K562 (cell line): ENCODE data around the gene EML6. TPM values are rescaled to one million over a fixed set of nuclear protein-coding genes. Genes with fewer than 3 reads are reported as not detected.
A peak's percentile ranks its signal among the peaks of the same experiment; 100 is the strongest.

Source experiments
- ATAC-seq: fragments of 200-7000 bp; cut with Tn5 transposase; 3 replicates; pipeline ENCODE4 v1.9.1; 2020; ENCODE audit warnings: moderate library complexity
- BruUV-seq: library from RNA; stranded (reverse); fragments of 400-500 nt; replicated peaks from 2 replicates; lab custom pipeline; 2021; lab: Mats Ljungman, UMichigan
- CTCF ChIA-PET: fragments of 300-600 bp; formaldehyde crosslinking; extraction: SDS; loops from one replicate; lab custom pipeline; 2021; ENCODE audit warnings: low intra/inter-chr PET ratio; lab: Yijun Ruan, JAX
- POLR2A ChIA-PET: fragments of 300-600, 350-650 bp; sonication (Branson Sonifier 250); formaldehyde crosslinking; extraction: SDS; loops from one replicate; lab custom pipeline; 2021; ENCODE audit warnings: antibody characterized with exemption, inconsistent platforms; lab: Yijun Ruan, JAX
- DNase-seq, 4 experiments: peaks; one replicate each; pipeline versions ENCODE4 v3.0.0 to v3.0.0-alpha.2; 2011 to 2018; ENCODE audit warnings: low spot score in 3 of 4, mixed read lengths in 3 of 4; ENCODE audit errors: extremely low read depth in 1 of 4
- FAIRE-seq: peaks from 2 replicates; lab custom pipeline; 2011; peaks lifted over from hg19 to GRCh38; lab: Jason Lieb, UNC
- H2AFZ ChIP-seq: 2 replicates; pipeline ENCODE4 v1.6.0; 2011; ENCODE audit warnings: low read depth, low read length, control low read depth, inconsistent platforms
- H3K27ac ChIP-seq: fragments of 200-600 bp; 3 replicates; pipeline ENCODE4 v1.8.0; 2011; ENCODE audit warnings: low read depth, mild to moderate bottlenecking, control low read depth, inconsistent platforms, low read length, moderate library complexity, mixed read lengths; ENCODE audit errors: extremely low read depth
- H3K27me3 ChIP-seq, 2 experiments: fragments of 300-600 bp in 1 of 2; 2 replicates in 1 of 2; 3 replicates in 1 of 2; pipeline versions ENCODE4 v1.6.0 to v1.8.0; 2011; ENCODE audit warnings: inconsistent platforms in 2 of 2, low read length in 2 of 2, mild to moderate bottlenecking in 1 of 2, mixed read lengths in 1 of 2, moderate library complexity in 1 of 2; ENCODE audit not compliant: control insufficient read depth in 2 of 2, insufficient read depth in 2 of 2
- H3K36me3 ChIP-seq: fragments of 300-600 bp; 3 replicates; pipeline ENCODE4 v1.8.0; 2011; ENCODE audit warnings: mild to moderate bottlenecking, low read length, inconsistent platforms; ENCODE audit not compliant: control insufficient read depth, insufficient read depth
- H3K4me1 ChIP-seq, 2 experiments: fragments of 200-600 bp in 1 of 2; replicated peaks in 1 of 2; 2 replicates in 1 of 2; 3 replicates in 1 of 2; pipeline versions ENCODE4 v1.5.1 to v1.8.0; 2011; ENCODE audit warnings: inconsistent platforms in 2 of 2, low read length in 2 of 2, mild to moderate bottlenecking in 1 of 2, mixed read lengths in 1 of 2, moderate library complexity in 1 of 2; ENCODE audit not compliant: control insufficient read depth in 2 of 2, insufficient read depth in 2 of 2
- H3K4me2 ChIP-seq: 2 replicates; pipeline ENCODE4 v1.6.1; 2011; ENCODE audit warnings: low read length, control low read depth, inconsistent platforms, mixed read lengths; ENCODE audit not compliant: insufficient read depth
- H3K4me3 ChIP-seq: fragments of 200-600 bp; sonication (generic), shearing (Covaris generic); 2 replicates; pipeline ENCODE4 v1.5.1; 2016; ENCODE audit warnings: control low read depth, inconsistent platforms
- H3K79me2 ChIP-seq: fragments of 200-600 bp; 3 replicates; pipeline ENCODE4 v1.8.0; 2011; ENCODE audit warnings: low read length, inconsistent platforms; ENCODE audit not compliant: control insufficient read depth, insufficient read depth
- H3K9ac ChIP-seq, 2 experiments: 2 replicates each; pipeline versions ENCODE4 v1.6.0 to v1.6.1; 2011; ENCODE audit warnings: low read depth in 2 of 2, low read length in 2 of 2, control low read depth in 1 of 2, inconsistent platforms in 1 of 2, mild to moderate bottlenecking in 1 of 2, mixed read lengths in 1 of 2; ENCODE audit not compliant: insufficient read depth in 1 of 2
- H3K9me1 ChIP-seq: one replicate; pipeline ENCODE4 v1.6.0; 2011; ENCODE audit warnings: inconsistent platforms, mild to moderate bottlenecking, low read length, moderate library complexity; ENCODE audit not compliant: control insufficient read depth, insufficient read depth
- H3K9me3 ChIP-seq: replicated peaks from 2 replicates; pipeline ENCODE4 v1.5.1; 2011; ENCODE audit warnings: low read depth, low read length, inconsistent platforms; ENCODE audit not compliant: control insufficient read depth, insufficient read depth
- H4K20me1 ChIP-seq: replicated peaks from 2 replicates; pipeline ENCODE4 v1.6.1; 2011; ENCODE audit warnings: low read length, inconsistent platforms, mixed read lengths; ENCODE audit not compliant: control insufficient read depth, insufficient read depth
- DNMT1 ChIP-seq: fragments of 450-650 bp; IDR thresholded peaks from 2 replicates; pipeline ENCODE4 v1.6.1; 2016; ENCODE audit warnings: antibody characterized with exemption, mild to moderate bottlenecking
- WGBS: fragments of 100-300 bp; shearing (Covaris generic); methylation state at CpG from one replicate; pipeline ENCODE4 v1.1.6; 2016; ENCODE audit warnings: low coverage, mixed read lengths; ENCODE audit not compliant: insufficient coverage; ENCODE audit errors: missing lambda C conversion rate; 5-methylcytosine and 5-hydroxymethylcytosine counted together
- in situ Hi-C: fragments of 300-500 bp; cut with MboI; formaldehyde crosslinking; loops from 4 replicates; pipeline ENCODE4 v1.15.0; 2018; ENCODE audit warnings: inconsistent platforms, mixed read lengths
- intact Hi-C: fragments of 100-400 bp; cut with micrococcal nuclease; formaldehyde crosslinking; loops from 2 replicates; pipeline ENCODE4 v1.14.2; 2022
- polyA plus RNA-seq, 8 experiments: library from polyadenylated mRNA; depleted of rRNA in 4 of 8; stranded (reverse) in 5 of 8; unstranded in 3 of 8; fragments of >200 nt; fragmentation: Nextera tagmentation in 2 of 8; fragmentation: Illumina TruSeq in 1 of 8; extraction: Ambion mirVana in 2 of 8; extraction: Trizol in 1 of 8; gene quantifications; 2 replicates each; pipeline versions ENCODE4 v1.2.1 to v1.2.3, GENCODE V29; 2011 to 2014; ENCODE audit warnings: inconsistent platforms in 1 of 8, missing spikeins in 1 of 8
- total RNA-seq, 7 experiments: library from RNA; depleted of rRNA in 6 of 7; stranded (reverse); fragments of >200 nt in 6 of 7; fragmentation: Illumina TruSeq in 2 of 7; extraction: Trizol in 2 of 7; gene quantifications; 2 replicates each; pipeline versions ENCODE4 v1.2.1 to v1.2.3, GENCODE V29; 2011 to 2021; ENCODE audit warnings: low replicate concordance in 1 of 7
- TF ChIP-seq, protein P1 (sequence below): sonication (generic); formaldehyde crosslinking; IDR thresholded peaks from 2 replicates; pipeline ENCODE4 v1.8.1; 2023; ENCODE audit warnings: mild to moderate bottlenecking, missing genetic modification reagents
- TF ChIP-seq, protein P2 (sequence below): fragments of 450-650 bp; IDR thresholded peaks from 2 replicates; pipeline ENCODE4 v1.6.1; 2018; ENCODE audit not compliant: partially characterized antibody

Gene EML6
- total and polyA plus RNA-seq, 9 of the 15 experiments (the other 6 are each of a cell fraction or from before 2014, with no cell fraction given): 0.07 to 0.56 (median 0.25) TPM

- FAIRE-seq (no peak), DNase-seq (no peak), ATAC-seq (peak; percentile 39; the same call in 2 of the 3 replicates)
- Histone ChIP-seq H3K4me3 (no peak overlapping the region), H3K9me3 (no peaks in the 10 kb centered on the region), H4K20me1 (no peaks in the 10 kb centered on the region), H3K9me1 (no peaks in the 10 kb centered on the region), H3K4me1 (peaks cover 4 to 5% of the 10 kb centered on the region in 2 experiments; a peak in 3 of 5 replicates), H3K4me2 (no peak overlapping the region), H3K79me2 (no peaks in the 10 kb centered on the region), H3K36me3 (no peaks in the 10 kb centered on the region), H3K27me3 (peaks cover 2 to 16% of the 10 kb centered on the region in 2 experiments; a peak in 4 of 5 replicates), H3K27ac (no peak overlapping the region), H2AFZ (peak overlapping the region; percentile 15), H3K9ac (no peak overlapping the region)
- TF ChIP-seq, protein P1, sequence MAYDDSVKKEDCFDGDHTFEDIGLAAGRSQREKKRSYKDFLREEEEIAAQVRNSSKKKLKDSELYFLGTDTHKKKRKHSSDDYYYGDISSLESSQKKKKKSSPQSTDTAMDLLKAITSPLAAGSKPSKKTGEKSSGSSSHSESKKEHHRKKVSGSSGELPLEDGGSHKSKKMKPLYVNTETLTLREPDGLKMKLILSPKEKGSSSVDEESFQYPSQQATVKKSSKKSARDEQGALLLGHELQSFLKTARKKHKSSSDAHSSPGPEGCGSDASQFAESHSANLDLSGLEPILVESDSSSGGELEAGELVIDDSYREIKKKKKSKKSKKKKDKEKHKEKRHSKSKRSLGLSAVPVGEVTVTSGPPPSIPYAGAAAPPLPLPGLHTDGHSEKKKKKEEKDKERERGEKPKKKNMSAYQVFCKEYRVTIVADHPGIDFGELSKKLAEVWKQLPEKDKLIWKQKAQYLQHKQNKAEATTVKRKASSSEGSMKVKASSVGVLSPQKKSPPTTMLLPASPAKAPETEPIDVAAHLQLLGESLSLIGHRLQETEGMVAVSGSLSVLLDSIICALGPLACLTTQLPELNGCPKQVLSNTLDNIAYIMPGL (CRISPR knock-in tag): no peak
- TF ChIP-seq, protein P2, sequence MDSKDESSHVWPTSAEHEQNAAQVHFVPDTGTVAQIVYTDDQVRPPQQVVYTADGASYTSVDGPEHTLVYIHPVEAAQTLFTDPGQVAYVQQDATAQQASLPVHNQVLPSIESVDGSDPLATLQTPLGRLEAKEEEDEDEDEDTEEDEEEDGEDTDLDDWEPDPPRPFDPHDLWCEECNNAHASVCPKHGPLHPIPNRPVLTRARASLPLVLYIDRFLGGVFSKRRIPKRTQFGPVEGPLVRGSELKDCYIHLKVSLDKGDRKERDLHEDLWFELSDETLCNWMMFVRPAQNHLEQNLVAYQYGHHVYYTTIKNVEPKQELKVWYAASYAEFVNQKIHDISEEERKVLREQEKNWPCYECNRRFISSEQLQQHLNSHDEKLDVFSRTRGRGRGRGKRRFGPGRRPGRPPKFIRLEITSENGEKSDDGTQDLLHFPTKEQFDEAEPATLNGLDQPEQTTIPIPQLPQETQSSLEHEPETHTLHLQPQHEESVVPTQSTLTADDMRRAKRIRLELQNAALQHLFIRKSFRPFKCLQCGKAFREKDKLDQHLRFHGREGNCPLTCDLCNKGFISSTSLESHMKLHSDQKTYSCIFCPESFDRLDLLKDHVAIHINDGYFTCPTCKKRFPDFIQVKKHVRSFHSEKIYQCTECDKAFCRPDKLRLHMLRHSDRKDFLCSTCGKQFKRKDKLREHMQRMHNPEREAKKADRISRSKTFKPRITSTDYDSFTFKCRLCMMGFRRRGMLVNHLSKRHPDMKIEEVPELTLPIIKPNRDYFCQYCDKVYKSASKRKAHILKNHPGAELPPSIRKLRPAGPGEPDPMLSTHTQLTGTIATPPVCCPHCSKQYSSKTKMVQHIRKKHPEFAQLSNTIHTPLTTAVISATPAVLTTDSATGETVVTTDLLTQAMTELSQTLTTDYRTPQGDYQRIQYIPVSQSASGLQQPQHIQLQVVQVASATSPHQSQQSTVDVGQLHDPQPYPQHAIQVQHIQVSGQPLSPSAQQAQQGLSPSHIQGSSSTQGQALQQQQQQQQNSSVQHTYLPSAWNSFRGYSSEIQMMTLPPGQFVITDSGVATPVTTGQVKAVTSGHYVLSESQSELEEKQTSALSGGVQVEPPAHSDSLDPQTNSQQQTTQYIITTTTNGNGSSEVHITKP: peak; percentile 19
- no peak for TF ChIP-seq DNMT1
- BruUV-seq: no TSS peak
- intact Hi-C loops: no loop called here
- ChIA-PET CTCF (no interaction called here), POLR2A (interaction anchor here (1.0 to 1.1 kb wide), 2 partner anchors 10 to 12 kb away, joined by 3 to 5 read pairs; no protein-coding TSS in a partner anchor)
- WGBS: 10% methylated on average over 6 of the region's 8 CpGs
- in situ Hi-C loops: no loop called here
Observed at GRCh38 chr2:54945391-54946219, 222.1 kb downstream of the EML6 start.
